ENCODE data around the gene COL21A1. TPM values are rescaled to one million over a fixed set of nuclear protein-coding genes. Genes with fewer than 3 reads are reported as not detected.

The COL21A1 gene
- total and polyA plus RNA-seq, 2 of the 13 experiments (the other 11 are each of a cell fraction or from before 2014, with no cell fraction given) = 0.13 TPM; not detected in 1

- Histone ChIP-seq H3K36me3 (replicated peaks in 1 of 2; ENCODE audit: control insufficient read depth in 1 of 2, insufficient read depth in 2 of 2, low read length in 2 of 2) (no peaks in the 10 kb centered on the region), H3K4me1 (ENCODE audit: insufficient read depth, low read length) (no peaks in the 10 kb centered on the region), H4K20me1 (ENCODE audit: insufficient read depth, low read length) (no peaks in the 10 kb centered on the region), H3K9me3 (ENCODE audit: low read length) (no peaks in the 10 kb centered on the region), H3K27ac (ENCODE audit: extremely low read length, insufficient read depth, low read length) (no peak overlapping the region), H3K4me2 (ENCODE audit: low read depth, low read length) (no peak overlapping the region), H3K4me3 (replicated peaks in 1 of 3; ENCODE audit: insufficient read depth in 1 of 3, low read depth in 2 of 3, low read length in 3 of 3) (no peak overlapping the region), H2AFZ (ENCODE audit: low read length) (no peak overlapping the region), H3K79me2 (ENCODE audit: insufficient read depth, low read length) (no peaks in the 10 kb centered on the region), H3K9ac (ENCODE audit: insufficient read depth, low read depth, low read length) (no peak overlapping the region), H3K27me3 (ENCODE audit: control insufficient read depth in 1 of 2, insufficient read depth in 2 of 2, low read length in 2 of 2) (no peaks in the 10 kb centered on the region)
- FAIRE-seq = no peak
- BruUV-seq (replicated peaks) = no TSS peak
- POLR2A ChIA-PET = no interaction called here
- 6% methylated on average over 6 of the region's 6 CpGs for WGBS (ENCODE audit: low lambda C conversion rate)
- TF ChIP-seq ZFP41 (CRISPR knock-in tag; IDR thresholded peaks at IDR 0.05; ENCODE audit: borderline replicate concordance) (no peak), CREB1 (IDR thresholded peaks at IDR 0.05) (peak; percentile 84), CREB1 (CRISPR knock-in tag; IDR thresholded peaks at IDR 0.05) (no peak), ATF7 (IDR thresholded peaks at IDR 0.05) (peak; percentile 71), ATF7 (CRISPR knock-in tag; IDR thresholded peaks at IDR 0.05) (no peak)
- ATAC-seq = no peak
- in situ Hi-C loops (cut with HindIII; ENCODE audit: extremely low pct_ligation_motif_present, low pct_unique_long_range_greater_than_20kb) = no loop called here
- intact Hi-C loops (cut with micrococcal nuclease; ENCODE audit: unreplicated experiment) = no loop called here
- CTCF ChIA-PET (ENCODE audit: low intra/inter-chr PET ratio, low total read pairs) = no interaction called here
- DNase-seq (ENCODE audit: low spot score) = no peak
These were observed 208.6 kb downstream of the COL21A1 start for GRCh38 chr6:56038764-56039163.

DNA sequence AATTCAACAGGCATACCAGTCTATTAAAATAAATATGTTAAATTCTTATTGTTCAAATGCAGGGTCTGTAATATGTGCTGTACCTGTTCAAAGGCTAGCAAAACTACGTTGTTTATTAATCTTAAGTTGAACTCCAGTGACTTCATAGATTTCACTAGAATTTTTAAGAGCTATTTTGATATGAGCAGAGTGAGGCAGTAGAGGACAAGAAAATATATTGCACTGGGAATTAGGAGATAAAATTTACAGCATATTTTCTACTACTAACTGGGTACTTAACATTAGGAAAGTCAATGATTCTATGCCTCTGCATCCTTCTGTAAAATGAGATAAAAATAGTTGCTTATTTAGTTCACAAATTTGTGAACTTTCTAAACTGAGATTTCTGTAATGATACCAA is 209.8 kb downstream of the COL21A1 start:
- intact Hi-C loops (cut with micrococcal nuclease; ENCODE audit: unreplicated experiment) (no loop called here), in situ Hi-C loops (cut with HindIII; ENCODE audit: extremely low pct_ligation_motif_present, low pct_unique_long_range_greater_than_20kb) (no loop called here)
- Histone ChIP-seq H3K4me3 (replicated peaks in 1 of 3; ENCODE audit: insufficient read depth in 1 of 3, low read depth in 2 of 3, low read length in 3 of 3) (no peak overlapping the region), H3K27me3 (ENCODE audit: control insufficient read depth in 1 of 2, insufficient read depth in 2 of 2, low read length in 2 of 2) (no peaks in the 10 kb centered on the region), H3K4me1 (ENCODE audit: insufficient read depth, low read length) (no peaks in the 10 kb centered on the region), H3K9me3 (ENCODE audit: low read length) (no peaks in the 10 kb centered on the region), H3K36me3 (replicated peaks in 1 of 2; ENCODE audit: control insufficient read depth in 1 of 2, insufficient read depth in 2 of 2, low read length in 2 of 2) (no peaks in the 10 kb centered on the region), H3K4me2 (ENCODE audit: low read depth, low read length) (no peak overlapping the region), H2AFZ (ENCODE audit: low read length) (no peak overlapping the region), H3K9ac (ENCODE audit: insufficient read depth, low read depth, low read length) (no peak overlapping the region), H3K27ac (ENCODE audit: extremely low read length, insufficient read depth, low read length) (no peak overlapping the region), H4K20me1 (ENCODE audit: insufficient read depth, low read length) (no peaks in the 10 kb centered on the region), H3K79me2 (ENCODE audit: insufficient read depth, low read length) (no peaks in the 10 kb centered on the region)
- no TSS peak for BruUV-seq (replicated peaks)
- ATAC-seq (no peak), DNase-seq (ENCODE audit: low spot score) (no peak), FAIRE-seq (no peak)
- no peak for TF ChIP-seq IKZF1 (IDR thresholded peaks at IDR 0.05)
- no peak for TF ChIP-seq MXD4 (CRISPR knock-in tag; IDR thresholded peaks at IDR 0.05)
- TF ChIP-seq, protein P1, sequence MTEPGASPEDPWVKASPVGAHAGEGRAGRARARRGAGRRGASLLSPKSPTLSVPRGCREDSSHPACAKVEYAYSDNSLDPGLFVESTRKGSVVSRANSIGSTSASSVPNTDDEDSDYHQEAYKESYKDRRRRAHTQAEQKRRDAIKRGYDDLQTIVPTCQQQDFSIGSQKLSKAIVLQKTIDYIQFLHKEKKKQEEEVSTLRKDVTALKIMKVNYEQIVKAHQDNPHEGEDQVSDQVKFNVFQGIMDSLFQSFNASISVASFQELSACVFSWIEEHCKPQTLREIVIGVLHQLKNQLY (CRISPR knock-in tag; IDR thresholded peaks at IDR 0.05) = no peak
- no peak for TF ChIP-seq SALL1 (CRISPR knock-in tag; IDR thresholded peaks at IDR 0.05)
- TF ChIP-seq AKAP8 (CRISPR knock-in tag; IDR thresholded peaks at IDR 0.05) = no peak
- no peak for TF ChIP-seq JUNB (CRISPR knock-in tag; IDR thresholded peaks at IDR 0.05; ENCODE audit: borderline replicate concordance)
- TF ChIP-seq, protein P2, sequence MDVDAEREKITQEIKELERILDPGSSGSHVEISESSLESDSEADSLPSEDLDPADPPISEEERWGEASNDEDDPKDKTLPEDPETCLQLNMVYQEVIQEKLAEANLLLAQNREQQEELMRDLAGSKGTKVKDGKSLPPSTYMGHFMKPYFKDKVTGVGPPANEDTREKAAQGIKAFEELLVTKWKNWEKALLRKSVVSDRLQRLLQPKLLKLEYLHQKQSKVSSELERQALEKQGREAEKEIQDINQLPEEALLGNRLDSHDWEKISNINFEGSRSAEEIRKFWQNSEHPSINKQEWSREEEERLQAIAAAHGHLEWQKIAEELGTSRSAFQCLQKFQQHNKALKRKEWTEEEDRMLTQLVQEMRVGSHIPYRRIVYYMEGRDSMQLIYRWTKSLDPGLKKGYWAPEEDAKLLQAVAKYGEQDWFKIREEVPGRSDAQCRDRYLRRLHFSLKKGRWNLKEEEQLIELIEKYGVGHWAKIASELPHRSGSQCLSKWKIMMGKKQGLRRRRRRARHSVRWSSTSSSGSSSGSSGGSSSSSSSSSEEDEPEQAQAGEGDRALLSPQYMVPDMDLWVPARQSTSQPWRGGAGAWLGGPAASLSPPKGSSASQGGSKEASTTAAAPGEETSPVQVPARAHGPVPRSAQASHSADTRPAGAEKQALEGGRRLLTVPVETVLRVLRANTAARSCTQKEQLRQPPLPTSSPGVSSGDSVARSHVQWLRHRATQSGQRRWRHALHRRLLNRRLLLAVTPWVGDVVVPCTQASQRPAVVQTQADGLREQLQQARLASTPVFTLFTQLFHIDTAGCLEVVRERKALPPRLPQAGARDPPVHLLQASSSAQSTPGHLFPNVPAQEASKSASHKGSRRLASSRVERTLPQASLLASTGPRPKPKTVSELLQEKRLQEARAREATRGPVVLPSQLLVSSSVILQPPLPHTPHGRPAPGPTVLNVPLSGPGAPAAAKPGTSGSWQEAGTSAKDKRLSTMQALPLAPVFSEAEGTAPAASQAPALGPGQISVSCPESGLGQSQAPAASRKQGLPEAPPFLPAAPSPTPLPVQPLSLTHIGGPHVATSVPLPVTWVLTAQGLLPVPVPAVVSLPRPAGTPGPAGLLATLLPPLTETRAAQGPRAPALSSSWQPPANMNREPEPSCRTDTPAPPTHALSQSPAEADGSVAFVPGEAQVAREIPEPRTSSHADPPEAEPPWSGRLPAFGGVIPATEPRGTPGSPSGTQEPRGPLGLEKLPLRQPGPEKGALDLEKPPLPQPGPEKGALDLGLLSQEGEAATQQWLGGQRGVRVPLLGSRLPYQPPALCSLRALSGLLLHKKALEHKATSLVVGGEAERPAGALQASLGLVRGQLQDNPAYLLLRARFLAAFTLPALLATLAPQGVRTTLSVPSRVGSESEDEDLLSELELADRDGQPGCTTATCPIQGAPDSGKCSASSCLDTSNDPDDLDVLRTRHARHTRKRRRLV (CRISPR knock-in tag; IDR thresholded peaks at IDR 0.05) = no peak
- ChIA-PET CTCF (ENCODE audit: low intra/inter-chr PET ratio, low total read pairs) (no interaction called here), POLR2A (no interaction called here)
- 0% methylated on average over 1 of the region's 1 CpG for WGBS (ENCODE audit: low lambda C conversion rate)

All from HepG2 (cell line).